NCI-H2227 treated with DMSO at 0.1 percent for 48 hours (cell line): ENCODE measurements around the gene TBCEL.
"Not testable (repeated sequence)": the region's sequence is repeated elsewhere in the genome, so short reads cannot be mapped to it uniquely, and the experiment has no call there.

Source experiments
- DNase-seq: peaks from one replicate; lab custom pipeline; 2025; lab: John Stamatoyannopoulos, UW

TBCEL gene

DNA sequence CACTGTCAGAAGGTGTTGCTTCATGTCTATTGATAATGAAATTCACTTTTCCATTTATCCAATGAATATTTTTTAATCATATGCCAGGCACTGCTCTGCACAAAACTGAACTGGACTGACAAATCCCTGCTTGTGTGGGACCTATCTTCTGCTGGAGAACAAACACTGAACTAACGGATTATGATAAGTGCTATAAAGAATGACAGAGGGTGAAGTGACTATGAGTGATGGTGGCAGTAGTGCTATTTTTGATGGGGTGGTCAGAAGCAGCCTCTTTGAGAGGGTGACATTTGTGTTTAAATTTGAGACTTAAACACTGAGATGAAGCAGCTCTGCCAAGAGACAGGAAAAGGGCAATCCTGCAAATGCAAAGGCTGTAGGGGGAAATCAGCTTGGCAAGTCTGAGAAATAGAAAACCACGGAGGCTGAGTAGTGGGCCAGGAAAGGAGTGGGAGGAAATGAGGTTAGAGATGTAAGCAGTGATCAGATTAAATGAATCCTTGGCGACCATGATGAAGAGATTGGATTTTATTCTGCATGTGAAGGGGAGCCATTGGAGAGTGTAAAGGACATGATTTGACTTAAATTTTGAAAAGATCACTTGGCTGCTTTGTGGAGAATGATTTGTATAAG is 6.0 kb downstream of the TBCEL start:
- DNase-seq = no peak

DNA sequence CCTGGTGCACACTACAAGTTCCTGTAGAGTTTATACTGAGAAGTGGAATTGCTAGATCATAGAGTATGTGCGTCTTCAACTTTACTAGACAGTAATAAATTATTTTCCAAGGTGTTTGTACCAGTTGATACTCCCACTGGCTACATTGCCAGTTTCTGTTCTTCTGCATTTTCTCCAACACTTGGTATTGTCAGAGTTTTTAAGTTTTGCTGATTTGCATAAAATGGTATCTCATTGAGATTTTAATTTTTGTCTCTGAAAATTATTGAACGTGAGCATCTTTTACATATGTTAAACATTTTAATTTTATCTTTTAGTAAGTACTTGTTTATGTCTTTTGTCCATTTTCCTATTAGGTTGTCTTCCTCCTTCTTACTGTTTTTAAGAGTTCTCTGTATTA is 7.3 kb downstream of the TBCEL start:
- no peak for DNase-seq

DNA sequence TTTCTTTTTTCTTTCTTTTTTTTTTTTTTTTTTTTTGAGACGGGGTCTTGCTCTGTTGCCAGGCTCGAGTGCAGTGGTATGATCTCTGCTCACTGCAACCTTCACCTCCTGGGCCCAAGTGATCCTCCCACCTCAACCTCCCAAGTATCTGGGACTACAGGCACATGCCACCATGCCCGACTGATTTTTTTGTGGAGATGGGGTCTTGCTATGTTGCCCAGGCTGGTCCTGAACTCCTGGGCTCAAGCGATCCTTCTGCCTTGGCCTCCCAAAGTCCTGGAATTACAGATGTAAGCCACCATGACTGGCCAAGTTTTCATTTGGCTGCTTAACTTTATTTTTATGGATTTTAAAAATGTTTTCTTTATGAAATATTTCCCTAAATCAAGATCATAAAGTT is 7.7 kb downstream of the TBCEL start:
- not testable (repeated sequence) for DNase-seq

DNA sequence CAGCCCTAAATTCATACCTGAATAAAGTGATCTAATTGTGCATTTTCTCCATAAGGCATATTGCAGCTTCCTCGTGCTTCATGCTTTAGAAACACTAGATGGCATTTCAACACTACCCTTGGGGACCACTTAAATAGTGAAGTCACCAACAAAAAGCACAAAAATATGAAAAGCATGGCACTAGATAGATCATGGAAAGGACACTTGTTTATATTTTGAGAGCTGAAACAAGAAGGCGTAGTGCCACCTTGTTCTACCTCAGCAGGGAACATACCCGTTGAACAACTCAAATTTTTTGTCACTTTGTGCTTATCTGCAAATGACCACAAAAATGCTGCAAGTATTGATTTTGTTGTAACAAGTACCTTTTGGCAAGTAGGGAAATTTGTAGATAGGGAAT is 8.6 kb downstream of the TBCEL start:
- no peak for DNase-seq

DNA sequence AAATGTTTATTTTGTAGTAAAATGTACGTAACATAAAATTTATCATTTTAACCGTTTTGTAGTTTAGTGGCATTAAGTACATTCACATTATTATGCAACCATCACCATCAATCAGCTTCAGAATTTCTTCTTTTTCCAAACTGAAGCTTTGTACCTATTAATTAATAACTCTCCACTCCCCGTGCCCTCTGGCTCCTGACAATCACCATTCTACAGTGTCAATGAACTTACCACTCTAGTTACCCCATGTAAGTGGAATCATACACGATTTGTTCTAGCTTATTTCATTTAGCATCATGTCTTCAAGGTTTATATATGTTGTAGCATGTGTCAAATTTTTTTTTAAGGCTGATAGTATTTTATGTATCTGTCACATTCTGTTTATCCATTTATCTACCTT is 9.7 kb downstream of the TBCEL start:
- DNase-seq = no peak

DNA sequence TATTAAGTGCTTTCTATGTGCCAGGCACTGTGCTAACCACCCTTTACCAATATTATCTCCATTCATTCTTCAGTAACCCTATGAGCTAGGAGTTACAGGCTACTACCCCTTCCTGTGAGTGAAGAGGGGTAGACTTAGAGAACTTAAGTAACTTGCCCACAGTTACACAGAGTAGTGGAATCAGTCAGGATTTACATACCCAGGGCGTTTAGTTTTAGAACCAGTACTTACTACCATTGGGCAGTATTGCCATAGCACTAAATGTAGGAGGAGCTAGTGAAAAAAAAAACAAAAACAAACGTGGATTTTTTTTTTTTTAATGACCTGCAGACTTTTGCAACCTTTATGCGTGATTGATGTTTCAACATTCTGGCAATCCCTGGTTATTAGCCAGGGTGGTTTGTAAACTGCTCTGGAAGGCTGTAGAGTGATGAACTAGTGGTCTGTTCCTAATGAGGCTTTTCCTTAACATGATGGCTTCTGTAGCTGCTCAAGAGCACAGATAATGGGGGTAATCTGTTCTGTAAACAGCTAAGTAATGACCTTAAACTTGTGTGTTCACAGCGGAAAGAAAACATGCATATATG is 11.4 kb downstream of the TBCEL start:
- DNase-seq = no peak

DNA sequence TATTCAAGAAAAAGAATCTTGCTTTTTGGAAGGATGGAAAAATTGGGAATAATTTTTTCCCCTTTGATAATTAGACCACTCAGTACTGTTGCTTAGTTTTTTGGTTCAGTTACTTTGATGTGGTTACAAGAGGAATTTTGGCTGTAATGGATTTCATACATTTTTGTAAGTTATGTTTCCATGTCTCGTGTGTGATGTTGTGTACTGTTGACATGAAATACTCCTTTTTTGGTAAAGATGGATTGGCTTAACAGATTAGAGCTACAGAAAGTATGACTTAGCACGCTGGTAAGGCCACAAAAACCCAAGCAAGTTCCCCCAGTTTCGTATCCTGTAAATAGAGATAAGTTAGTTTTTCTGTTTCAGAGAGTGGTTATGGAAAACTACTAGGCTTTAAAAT is 11.9 kb downstream of the TBCEL start:
- DNase-seq = no peak

DNA sequence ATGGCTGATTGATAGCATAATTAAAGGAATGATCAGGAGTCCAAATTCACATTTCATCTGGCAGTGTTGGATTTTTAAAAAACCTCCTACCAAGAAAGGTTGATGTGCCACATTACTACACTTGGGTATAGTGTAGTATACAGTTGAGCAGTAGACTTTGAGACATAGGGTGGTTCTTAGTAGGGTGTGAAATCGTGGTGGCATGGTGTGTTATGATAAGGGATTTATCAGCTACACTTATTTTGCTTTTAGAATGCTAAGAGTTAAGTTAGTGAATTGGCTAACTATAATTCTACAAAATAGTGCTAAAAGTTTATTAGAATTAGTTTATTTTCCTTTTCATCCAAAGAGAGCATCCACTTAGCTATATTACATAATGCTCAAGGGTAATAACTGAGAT is 13.1 kb downstream of the TBCEL start:
- no peak for DNase-seq

DNA sequence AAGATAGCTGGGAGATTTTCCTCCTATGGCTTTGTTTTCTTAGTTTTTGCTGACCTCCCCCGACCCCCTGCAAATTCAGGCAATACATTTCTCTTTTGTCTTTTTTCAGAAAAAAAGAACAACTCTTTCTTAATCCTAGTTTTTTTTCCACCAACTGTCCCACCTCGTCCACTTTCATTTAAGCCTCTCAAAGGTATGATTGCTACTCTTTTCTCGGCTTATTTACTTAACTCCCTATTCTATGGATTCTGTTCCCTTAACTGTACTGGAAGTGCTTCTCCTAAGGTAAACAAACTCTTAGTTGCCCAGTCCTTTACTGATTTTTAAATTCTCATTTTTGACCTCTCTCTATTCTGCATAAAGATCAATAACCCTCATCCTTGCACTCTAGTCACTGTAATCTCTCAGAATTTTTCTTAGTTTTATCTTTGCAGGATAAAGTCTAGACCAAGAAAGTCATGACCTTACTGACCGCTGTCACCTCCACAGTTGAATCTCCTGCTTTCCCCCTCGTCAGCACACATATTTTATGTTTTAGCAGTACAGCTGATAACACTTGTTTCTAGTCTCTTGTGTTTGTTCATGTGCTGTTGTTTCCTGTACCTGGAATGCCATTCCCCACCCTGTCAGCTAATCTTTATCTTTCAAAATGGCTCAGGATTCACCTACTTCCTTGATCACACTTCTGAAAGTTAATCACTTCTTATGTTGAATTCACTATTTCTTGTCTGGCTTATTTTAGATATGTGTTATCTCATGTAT is 14.9 kb downstream of the TBCEL start:
- DNase-seq = no peak

DNA sequence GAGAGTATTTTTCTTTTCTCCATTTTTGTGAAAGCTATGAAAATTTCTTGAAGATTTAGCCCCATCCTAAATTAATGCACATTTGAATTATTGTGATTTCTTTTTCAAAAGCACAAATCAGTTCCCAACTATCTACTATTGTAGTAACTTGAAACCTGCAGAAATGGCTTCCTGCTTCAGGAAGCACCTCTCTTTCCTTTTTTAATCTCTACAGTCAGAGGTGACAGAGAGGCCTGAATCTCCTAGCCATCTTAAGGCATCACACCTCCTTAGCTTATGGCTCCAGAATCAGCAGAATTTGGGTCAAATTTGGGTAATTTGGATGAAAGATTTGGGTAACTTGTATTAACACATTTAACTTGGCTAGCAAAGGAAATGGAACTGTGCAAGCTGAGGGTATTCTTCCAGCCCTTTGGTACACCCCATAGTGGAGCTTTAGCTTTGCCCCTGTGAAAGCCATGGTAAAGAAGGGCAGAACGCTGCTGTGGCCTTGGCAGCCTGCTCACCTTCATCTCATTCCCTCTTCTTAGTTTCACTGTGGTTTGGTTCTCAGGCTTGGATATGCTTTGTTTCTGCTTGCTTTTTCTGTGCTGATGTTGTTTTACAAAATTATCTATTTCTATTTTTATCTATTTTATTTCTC is 16.2 kb downstream of the TBCEL start:
- no peak for DNase-seq

DNA sequence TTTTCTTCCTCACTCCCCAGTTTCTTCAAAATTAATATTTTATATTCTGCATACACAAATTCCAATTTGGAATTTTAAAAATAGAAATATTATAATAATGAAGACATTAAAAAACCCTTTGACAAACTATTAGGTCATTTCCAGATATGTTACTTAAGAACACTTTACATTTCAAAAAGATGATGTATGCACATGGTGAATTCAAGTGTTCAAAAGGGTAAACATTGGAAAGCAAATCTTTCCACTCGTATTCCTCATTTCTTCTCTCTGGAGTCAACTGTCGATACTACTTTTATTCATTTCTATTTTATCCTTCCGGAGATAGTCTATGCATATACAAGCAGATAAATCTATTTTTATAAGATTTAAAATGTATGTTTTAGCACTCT is 16.7 kb downstream of the TBCEL start:
- no peak for DNase-seq

DNA sequence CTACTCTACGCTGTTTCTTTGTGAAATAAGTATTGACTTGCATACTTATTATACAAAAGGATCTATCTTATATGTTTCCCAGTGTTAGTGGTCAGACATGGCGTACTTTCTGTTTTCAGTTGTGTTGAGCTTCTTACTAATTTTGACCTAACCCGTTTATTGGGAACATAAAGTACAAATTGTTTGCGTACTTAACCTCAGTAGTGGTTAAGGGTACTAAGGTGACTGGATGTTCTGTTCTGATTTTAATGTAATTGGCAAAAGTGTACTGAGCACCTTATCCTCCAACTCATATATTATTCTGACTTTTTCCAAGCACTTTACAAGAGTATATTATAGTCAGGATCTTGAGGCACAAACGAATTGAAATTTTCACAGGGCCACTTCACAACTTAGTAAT is 17.2 kb downstream of the TBCEL start:
- DNase-seq = no peak

DNA sequence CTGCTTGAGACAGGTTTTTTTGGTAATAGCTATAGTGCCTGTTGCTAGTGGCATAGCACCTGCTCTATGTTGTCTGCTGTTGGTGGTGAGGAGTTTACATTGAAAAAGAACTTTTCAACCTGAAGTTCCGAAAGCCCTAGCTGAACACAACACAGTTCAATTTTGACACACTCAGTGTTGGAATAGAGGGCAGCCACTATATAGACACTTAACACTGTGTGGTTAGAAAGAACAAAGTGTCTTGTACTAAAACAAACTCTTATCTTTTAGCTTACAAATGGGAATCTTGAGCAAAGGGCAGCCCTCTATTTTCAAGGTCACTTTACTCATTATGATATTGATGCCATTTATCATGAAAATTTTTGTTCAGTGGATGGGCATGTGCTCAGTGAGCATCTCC is 18.4 kb downstream of the TBCEL start:
- no peak for DNase-seq

DNA sequence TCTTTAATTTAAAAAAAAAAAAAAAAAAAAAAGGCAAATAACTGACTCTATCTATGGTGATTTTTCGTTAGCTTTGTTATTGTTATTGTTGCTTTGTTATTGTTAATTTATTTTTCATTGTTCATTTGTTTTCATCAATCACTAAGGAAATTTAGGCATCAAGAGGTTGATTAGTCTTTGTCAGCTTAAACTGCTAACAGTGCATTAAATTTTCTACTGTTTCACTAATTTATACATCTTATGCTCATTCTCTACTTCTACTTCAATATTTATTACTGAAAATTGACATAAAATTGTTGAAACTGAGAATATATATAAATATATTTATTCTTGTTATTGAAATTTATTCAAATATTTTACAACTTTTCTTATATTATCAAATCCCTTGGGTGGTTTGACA is 24.0 kb downstream of the TBCEL start:
- no peak for DNase-seq

DNA sequence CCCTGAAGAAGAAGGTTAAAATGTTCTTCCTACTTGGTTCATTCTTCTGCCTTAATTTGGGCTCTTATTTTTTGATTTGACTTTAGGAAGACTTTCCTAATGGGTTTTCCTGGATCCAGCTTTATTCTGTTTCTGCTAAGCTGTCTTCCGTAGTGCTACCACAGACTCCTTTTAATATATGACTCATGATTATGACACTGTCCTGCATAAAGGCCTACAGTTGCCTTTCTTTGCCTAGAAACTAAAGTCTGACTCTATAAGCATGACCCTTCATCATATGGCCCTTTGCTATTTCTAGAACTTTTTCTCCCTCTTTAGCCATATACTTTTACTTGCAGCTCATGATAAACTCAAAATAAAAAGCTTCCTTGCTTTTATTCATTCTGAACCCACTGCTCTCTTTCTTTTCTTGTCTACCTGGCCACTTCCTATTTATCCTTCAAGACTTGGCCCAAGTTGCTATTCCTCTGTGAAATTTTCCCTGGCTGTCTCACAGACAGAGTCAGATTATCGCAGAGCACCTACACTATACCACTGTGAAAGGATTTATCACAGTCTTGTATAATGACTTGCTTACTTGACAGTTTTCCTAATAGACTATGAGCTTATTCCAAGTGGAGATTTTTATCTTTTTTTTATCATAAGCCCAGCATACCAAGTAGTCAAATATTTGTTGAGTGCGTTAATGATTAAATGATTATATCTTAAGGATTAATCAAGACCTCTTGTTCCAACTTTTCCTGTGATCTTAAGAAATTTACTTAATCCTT is 24.7 kb downstream of the TBCEL start:
- DNase-seq = no peak

DNA sequence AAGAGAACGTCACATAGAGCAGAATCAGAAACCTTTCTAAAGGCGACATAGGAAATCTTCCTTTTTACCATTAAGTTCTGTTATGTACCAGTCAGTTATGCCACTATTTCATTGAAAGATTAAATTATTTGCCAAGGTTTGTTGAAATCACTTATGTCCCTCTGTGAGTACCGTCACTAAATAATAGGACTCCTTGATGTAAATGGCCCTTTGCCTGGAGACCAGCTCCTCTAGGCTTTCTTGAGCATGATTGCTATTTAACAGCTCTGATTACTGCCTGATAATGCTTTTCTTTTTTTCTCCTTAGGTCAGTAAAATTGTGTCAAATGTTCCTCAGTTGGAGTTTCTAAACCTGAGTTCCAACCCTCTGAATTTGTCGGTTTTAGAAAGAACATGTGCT is 29.3 kb downstream of the TBCEL start:
- DNase-seq = no peak

DNA sequence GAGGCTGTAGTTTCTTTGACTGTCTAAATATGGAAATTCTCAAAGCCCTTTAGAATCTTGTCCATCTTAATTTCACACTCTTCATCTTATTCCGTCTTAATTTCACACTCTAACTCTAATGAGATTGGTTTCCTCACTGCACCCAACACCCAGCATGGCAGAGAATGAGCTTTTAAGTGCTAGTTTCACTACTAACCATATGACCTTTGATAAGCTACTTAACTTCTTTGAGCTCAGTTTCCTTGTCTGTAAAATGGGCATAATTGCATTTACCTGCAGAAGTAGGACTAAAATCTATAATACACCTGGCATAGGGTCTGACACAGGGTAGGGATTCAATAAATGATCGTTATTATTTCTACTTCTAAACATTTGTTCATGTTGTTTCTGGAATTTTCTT is 30.4 kb downstream of the TBCEL start:
- DNase-seq = no peak

DNA sequence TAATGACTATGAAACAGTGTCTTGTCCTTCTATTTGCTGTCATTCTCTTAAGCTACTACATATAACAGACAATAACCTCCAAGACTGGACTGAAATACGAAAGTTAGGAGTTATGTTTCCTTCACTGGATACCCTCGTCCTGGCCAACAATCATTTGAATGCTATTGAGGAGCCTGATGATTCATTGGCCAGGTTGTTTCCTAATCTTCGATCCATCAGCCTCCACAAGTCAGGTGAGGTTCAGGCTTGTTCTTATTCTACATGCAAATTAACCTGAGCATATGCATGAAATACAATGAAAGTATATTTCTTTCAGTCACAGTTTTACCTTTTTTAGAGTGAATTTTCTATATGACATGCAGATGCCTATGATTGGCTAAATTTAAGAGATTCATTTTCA is 31.2 kb downstream of the TBCEL start:
- no peak for DNase-seq

DNA sequence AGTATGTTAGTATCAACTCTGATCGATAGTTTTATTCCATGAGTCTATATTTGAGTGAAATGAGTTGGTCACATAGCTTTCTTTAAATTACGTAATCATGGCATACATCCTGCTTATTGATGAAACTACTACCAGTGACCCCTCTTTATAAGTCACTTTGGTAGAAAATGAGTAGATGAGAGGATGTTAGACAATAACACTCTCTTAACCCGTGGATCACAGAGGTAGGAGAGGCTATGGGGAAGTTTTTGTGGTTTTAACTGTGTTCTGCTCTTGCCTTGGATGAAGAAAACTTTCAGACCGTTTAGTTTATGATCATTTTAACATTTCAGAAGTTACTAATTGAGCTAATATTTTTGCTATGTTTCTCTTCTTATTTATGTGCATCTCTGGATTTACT is 34.0 kb downstream of the TBCEL start:
- DNase-seq = no peak

DNA sequence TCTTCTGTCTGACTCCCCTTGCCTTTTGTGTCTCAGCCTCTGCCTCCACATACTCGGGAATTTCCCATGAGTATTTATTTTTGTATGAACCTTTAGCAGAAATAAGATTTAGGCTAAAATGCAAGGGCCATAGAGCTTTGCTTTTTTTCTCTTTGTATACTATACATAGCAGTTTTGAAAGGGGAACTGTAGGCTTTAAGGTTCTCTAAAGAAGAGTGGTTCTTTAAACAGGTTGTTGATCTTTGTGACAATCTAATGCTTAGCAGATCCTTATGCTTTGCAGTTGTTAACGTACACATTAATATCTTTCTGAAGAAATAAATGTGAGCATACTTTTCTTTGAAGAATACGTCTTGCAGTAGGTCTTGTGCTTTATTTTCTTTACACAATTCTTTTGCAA is 35.0 kb downstream of the TBCEL start:
- DNase-seq = no peak

DNA sequence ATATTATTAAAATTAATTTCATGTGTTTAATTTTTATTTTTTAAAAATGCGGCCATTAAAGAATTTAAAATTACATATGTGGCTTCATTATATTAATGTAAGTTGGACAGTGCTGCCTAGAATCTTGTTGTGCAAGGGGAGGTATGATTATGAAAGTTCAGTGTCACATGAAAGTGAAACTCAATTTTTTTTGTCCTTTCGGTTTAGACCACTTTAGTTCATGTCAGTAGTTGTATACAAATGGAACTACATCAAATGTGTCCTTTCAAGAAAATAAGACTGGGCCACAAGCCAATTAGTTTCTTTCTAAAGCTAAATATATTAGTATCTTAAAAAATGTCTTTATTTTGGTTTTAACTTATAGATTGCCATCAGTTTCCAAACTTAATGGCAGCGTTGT is 35.7 kb downstream of the TBCEL start:
- DNase-seq = no peak

DNA sequence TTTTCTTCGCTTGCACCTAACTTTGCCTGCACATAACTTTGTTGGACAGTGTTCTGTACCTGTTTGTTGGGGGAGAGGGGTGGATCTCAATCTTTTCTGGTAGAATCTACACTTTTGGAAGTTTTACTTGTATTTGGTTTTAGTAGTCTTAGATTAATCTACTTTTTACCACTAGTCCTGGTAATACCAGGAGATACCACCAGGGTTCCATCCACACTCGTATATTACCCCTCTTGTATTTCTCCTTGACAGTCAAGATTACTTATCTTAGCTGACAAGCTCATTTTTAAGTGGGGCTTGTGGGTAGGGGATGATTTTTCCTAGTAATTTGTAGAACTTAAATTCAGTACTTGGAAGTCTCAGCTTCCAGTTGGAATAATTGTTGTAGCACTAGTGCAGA is 39.8 kb downstream of the TBCEL start:
- DNase-seq = no peak

DNA sequence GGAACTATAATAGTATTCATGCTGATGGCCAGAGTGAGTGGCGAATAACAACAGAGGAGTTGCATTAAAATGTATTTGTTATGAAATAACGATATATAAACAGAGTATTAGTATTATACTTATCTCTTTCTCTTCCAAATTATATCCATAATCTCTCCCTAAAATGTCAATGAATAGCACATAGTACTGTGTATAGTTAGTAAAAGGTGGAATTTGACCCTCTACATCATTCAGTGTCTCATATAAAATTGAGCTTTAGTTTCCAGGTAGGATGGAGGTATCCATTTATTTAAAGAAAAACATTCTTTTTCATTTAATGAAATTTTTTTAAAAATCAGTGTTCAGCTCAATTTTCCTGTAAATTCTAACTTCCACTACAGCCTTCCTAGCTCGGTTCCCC is 42.7 kb downstream of the TBCEL start:
- no peak for DNase-seq
